HG03521 (cell line): ENCODE results near the gene DLG2.

ENCODE experiments used
- ATAC-seq: cut with Tn5 transposase; IDR thresholded peaks from one replicate; pipeline ENCODE4 v1.9.1; 2021; ENCODE audit warnings: mild to moderate bottlenecking, moderate library complexity; ENCODE audit not compliant: unreplicated experiment

Gene DLG2

GRCh38 chr11:83923961-83924360 lies 1703.2 kb downstream of the DLG2 start:
- no peak for ATAC-seq

GRCh38 chr11:83922953-83923352 lies 1704.2 kb downstream of the DLG2 start:
- ATAC-seq = no peak

GRCh38 chr11:83922318-83922717 lies 1704.8 kb downstream of the DLG2 start:
- no peak for ATAC-seq

- ATAC-seq = no peak
Observed at GRCh38 chr11:83921447-83922192, 1705.5 kb downstream of the DLG2 start.

- ATAC-seq = no peak
Observed at GRCh38 chr11:83918476-83918875, 1708.7 kb downstream of the DLG2 start.

- no peak for ATAC-seq
Observed at GRCh38 chr11:83914995-83915394, 1712.1 kb downstream of the DLG2 start.

- no peak for ATAC-seq
Observed at GRCh38 chr11:83909579-83910534, 1717.3 kb downstream of the DLG2 start.

- ATAC-seq = no peak
Observed at GRCh38 chr11:83908298-83908856, 1718.8 kb downstream of the DLG2 start.

GRCh38 chr11:83895516-83895915 lies 1731.6 kb downstream of the DLG2 start:
- ATAC-seq = no peak

- no peak for ATAC-seq
Observed at GRCh38 chr11:83881428-83881827, 1745.7 kb downstream of the DLG2 start.

GRCh38 chr11:83871054-83871453 lies 1756.1 kb downstream of the DLG2 start:
- no peak for ATAC-seq

- no peak for ATAC-seq
Observed at GRCh38 chr11:83866655-83867054, 1760.5 kb downstream of the DLG2 start.

- no peak for ATAC-seq
Observed at GRCh38 chr11:83865636-83866461, 1761.3 kb downstream of the DLG2 start.

GRCh38 chr11:83864412-83865057 lies 1762.6 kb downstream of the DLG2 start:
- no peak for ATAC-seq

- no peak for ATAC-seq
Observed at GRCh38 chr11:83863272-83863671, 1763.9 kb downstream of the DLG2 start.

- no peak for ATAC-seq
Observed at GRCh38 chr11:83862691-83863090, 1764.5 kb downstream of the DLG2 start.

- ATAC-seq = no peak
Observed at GRCh38 chr11:83862033-83862432, 1765.1 kb downstream of the DLG2 start.

- no peak for ATAC-seq
Observed at GRCh38 chr11:83858694-83859093, 1768.5 kb downstream of the DLG2 start.

GRCh38 chr11:83855237-83855636 lies 1771.9 kb downstream of the DLG2 start:
- ATAC-seq = no peak

- no peak for ATAC-seq
Observed at GRCh38 chr11:83852775-83853442, 1774.2 kb downstream of the DLG2 start.
